ENCODE results near the gene TECPR2. TPM values are rescaled to one million over a fixed set of nuclear protein-coding genes. Genes with fewer than 3 reads are reported as not detected.

The TECPR2 gene
- total and polyA plus RNA-seq, 2 experiments from 2014 or later = 9.5 to 20.1 TPM

- no peaks in the 10 kb centered on the region for H3K79me2 ChIP-seq
- TF ChIP-seq EZH2phosphoT487 (IDR thresholded peaks at IDR 0.05; ENCODE audit: low read depth, severe bottlenecking, unreplicated experiment) (no peak), CTCF (IDR thresholded peaks at IDR 0.05; ENCODE audit: poor library complexity) (no peak), EZH2 (IDR thresholded peaks at IDR 0.05; ENCODE audit: borderline replicate concordance) (no peak)
- H4K20me1 ChIP-seq (ENCODE audit: insufficient read depth, poor library complexity, severe bottlenecking) = no peaks in the 10 kb centered on the region
- H3K4me1 ChIP-seq (ENCODE audit: insufficient read depth) = no peaks in the 10 kb centered on the region
- no peak overlapping the region for H2AFZ ChIP-seq
- H3K9me2 ChIP-seq (replicated peaks; ENCODE audit: insufficient read depth) = no peaks in the 10 kb centered on the region
- no peaks in the 10 kb centered on the region for H3K27me3 ChIP-seq
- no peaks in the 10 kb centered on the region for H3K9me3 ChIP-seq (ENCODE audit: low read depth)
- DNase-seq (ENCODE audit: low spot score) = no peak
- no peak overlapping the region for H3K27ac ChIP-seq
- no peak overlapping the region for H3K4me3 ChIP-seq
- H3K4me2 ChIP-seq = no peak overlapping the region
- 97% methylated on average over 11 of the region's 11 CpGs for WGBS (ENCODE audit: low lambda C conversion rate, missing lambda C conversion rate)
- H3K36me3 ChIP-seq (replicated peaks; ENCODE audit: insufficient read depth, low read depth) = no peaks in the 10 kb centered on the region
These were observed 56.5 kb downstream of the TECPR2 start for GRCh38 chr14:102419276-102419675.

- no peak for DNase-seq (ENCODE audit: low spot score)
- TF ChIP-seq EZH2phosphoT487 (IDR thresholded peaks at IDR 0.05; ENCODE audit: low read depth, severe bottlenecking, unreplicated experiment) (no peak), EZH2 (IDR thresholded peaks at IDR 0.05; ENCODE audit: borderline replicate concordance) (no peak), CTCF (IDR thresholded peaks at IDR 0.05; ENCODE audit: poor library complexity) (no peak)
- H2AFZ ChIP-seq = no peak overlapping the region
- no peaks in the 10 kb centered on the region for H3K4me1 ChIP-seq (ENCODE audit: insufficient read depth)
- H3K27ac ChIP-seq = no peak overlapping the region
- H3K9me2 ChIP-seq (replicated peaks; ENCODE audit: insufficient read depth) = no peaks in the 10 kb centered on the region
- H4K20me1 ChIP-seq (ENCODE audit: insufficient read depth, poor library complexity, severe bottlenecking) = no peaks in the 10 kb centered on the region
- no peaks in the 10 kb centered on the region for H3K36me3 ChIP-seq (replicated peaks; ENCODE audit: insufficient read depth, low read depth)
- no peaks in the 10 kb centered on the region for H3K79me2 ChIP-seq
- WGBS (ENCODE audit: low lambda C conversion rate, missing lambda C conversion rate) = 91% methylated on average over 8 of the region's 8 CpGs
- H3K9me3 ChIP-seq (ENCODE audit: low read depth) = no peaks in the 10 kb centered on the region
- no peak overlapping the region for H3K4me2 ChIP-seq
- H3K4me3 ChIP-seq = no peak overlapping the region
- no peaks in the 10 kb centered on the region for H3K27me3 ChIP-seq
These were observed 57.0 kb downstream of the TECPR2 start for GRCh38 chr14:102419716-102420115.

- Histone ChIP-seq H4K20me1 (ENCODE audit: insufficient read depth, poor library complexity, severe bottlenecking) (no peaks in the 10 kb centered on the region), H3K27ac (no peak overlapping the region), H2AFZ (no peak overlapping the region), H3K4me3 (no peak overlapping the region), H3K4me1 (ENCODE audit: insufficient read depth) (no peaks in the 10 kb centered on the region), H3K4me2 (no peak overlapping the region), H3K27me3 (no peaks in the 10 kb centered on the region), H3K36me3 (replicated peaks; ENCODE audit: insufficient read depth, low read depth) (no peaks in the 10 kb centered on the region), H3K79me2 (no peaks in the 10 kb centered on the region), H3K9me3 (ENCODE audit: low read depth) (no peaks in the 10 kb centered on the region), H3K9me2 (replicated peaks; ENCODE audit: insufficient read depth) (no peaks in the 10 kb centered on the region)
- 71% methylated on average over 10 of the region's 10 CpGs for WGBS (ENCODE audit: low lambda C conversion rate, missing lambda C conversion rate)
- DNase-seq (ENCODE audit: low spot score) = no peak
- TF ChIP-seq CTCF (IDR thresholded peaks at IDR 0.05; ENCODE audit: poor library complexity) (no peak), EZH2phosphoT487 (IDR thresholded peaks at IDR 0.05; ENCODE audit: low read depth, severe bottlenecking, unreplicated experiment) (no peak)
These were observed 58.8 kb downstream of the TECPR2 start for GRCh38 chr14:102421411-102422057.
